Neural progenitor cell (in vitro differentiated cells): ENCODE results near the gene TCF7L2. TPM values are rescaled to one million over a fixed set of nuclear protein-coding genes. Genes with fewer than 3 reads are reported as not detected.

Experiments
- DNase-seq: peaks from one replicate; pipeline ENCODE4 v3.0.0-alpha.2; 2016; ENCODE audit warnings: low spot score
- H2AFZ ChIP-seq: fragments of 200-600 bp; sonication (generic); replicated peaks from 2 replicates; pipeline ENCODE4 v1.6.1; 2016; ENCODE audit warnings: antibody characterized with exemption
- H3F3A ChIP-seq: fragments of 200-600 bp; sonication (generic); 2 replicates; pipeline ENCODE4 v1.6.1; 2016; ENCODE audit warnings: antibody characterized with exemption, low read depth
- H3K27ac ChIP-seq: fragments of 200-600 bp; sonication (generic); 2 replicates; pipeline ENCODE4 v1.5.1; 2016; ENCODE audit warnings: mild to moderate bottlenecking
- H3K27me3 ChIP-seq: fragments of 200-600 bp; sonication (generic); 2 replicates; pipeline ENCODE4 v1.6.1; 2016; ENCODE audit warnings: mild to moderate bottlenecking, moderate library complexity
- H3K36me3 ChIP-seq: fragments of 200-600 bp; sonication (generic); 2 replicates; pipeline ENCODE4 v1.5.1; 2016
- H3K4me1 ChIP-seq: fragments of 200-600 bp; sonication (generic); 2 replicates; pipeline ENCODE4 v1.6.1; 2016; ENCODE audit warnings: mixed run types
- H3K4me2 ChIP-seq: fragments of 200-600 bp; sonication (generic); 2 replicates; pipeline ENCODE4 v1.6.1; 2016
- H3K4me3 ChIP-seq: fragments of 200-600 bp; sonication (generic); 2 replicates; pipeline ENCODE4 v1.5.1; 2016
- H3K79me2 ChIP-seq: fragments of 200-600 bp; sonication (generic); 2 replicates; pipeline ENCODE4 v1.6.1; 2016; ENCODE audit warnings: low read depth
- H3K9ac ChIP-seq: fragments of 200-600 bp; sonication (generic); 2 replicates; pipeline ENCODE4 v1.6.1; 2016
- H3K9me3 ChIP-seq: fragments of 200-600 bp; sonication (generic); 2 replicates; pipeline ENCODE4 v1.5.1; 2016; ENCODE audit warnings: low read depth
- H4K20me1 ChIP-seq: fragments of 200-600 bp; sonication (generic); 2 replicates; pipeline ENCODE4 v1.6.1; 2016; ENCODE audit warnings: low read depth
- H3K27ac Mint-ChIP-seq: 3 replicates; pipeline ENCODE4 v1.8.0; 2021; ENCODE audit warnings: mixed read lengths
- H3K27me3 Mint-ChIP-seq: 2 replicates; pipeline ENCODE4 v1.8.0; 2022; ENCODE audit warnings: low read depth, mild to moderate bottlenecking, inconsistent platforms, moderate library complexity, mixed read lengths; ENCODE audit not compliant: insufficient read depth
- H3K36me3 Mint-ChIP-seq: 3 replicates; pipeline ENCODE4 v1.8.0; 2021; ENCODE audit warnings: mixed read lengths
- H3K4me1 Mint-ChIP-seq: 3 replicates; pipeline ENCODE4 v1.8.0; 2021; ENCODE audit warnings: mixed read lengths
- H3K4me3 Mint-ChIP-seq: 3 replicates; pipeline ENCODE4 v1.8.0; 2021; ENCODE audit warnings: mild to moderate bottlenecking, moderate library complexity, mixed read lengths
- H3K9me3 Mint-ChIP-seq: 3 replicates; pipeline ENCODE4 v1.8.0; 2020; ENCODE audit warnings: mixed read lengths
- CTCF ChIP-seq: fragments of 200-600 bp; sonication (generic); IDR thresholded peaks from 2 replicates; pipeline ENCODE4 v1.5.1; 2017; ENCODE audit warnings: antibody characterized with exemption, mild to moderate bottlenecking
- EZH2 ChIP-seq: fragments of 200-600 bp; sonication (generic); IDR thresholded peaks from 2 replicates; pipeline ENCODE4 v1.6.1; 2017; ENCODE audit warnings: antibody characterized with exemption, mild to moderate bottlenecking, moderate library complexity
- EZH2phosphoT487 ChIP-seq: fragments of 200-600 bp; sonication (generic); IDR thresholded peaks from 2 replicates; pipeline ENCODE4 v1.6.1; 2017; ENCODE audit warnings: antibody characterized with exemption
- total RNA-seq: library from RNA; depleted of rRNA; stranded (reverse); fragments of >200 nt; gene quantifications from 2 replicates; pipeline ENCODE4 v1.2.3, GENCODE V29; 2015; ENCODE audit warnings: low replicate concordance

The TCF7L2 gene
- total RNA-seq, 1 donor from 2014 or later = 12.3 TPM

- H3K4me3 ChIP-seq = peak overlapping the region; percentile 25
These were observed 8.4 kb downstream of the TCF7L2 start for GRCh38 chr10:112958275-112958995.

GRCh38 chr10:112959207-112959838, 9.3 kb downstream of the TCF7L2 start:
- Mint-ChIP-seq H3K36me3 (peaks cover 6% of the 10 kb centered on the region), H3K27ac (peak overlapping the region; percentile 8), H3K4me1 (peaks cover 88% of the 10 kb centered on the region), H3K27me3 (peaks cover 2% of the 10 kb centered on the region), H3K9me3 (no peaks in the 10 kb centered on the region), H3K4me3 (peak overlapping the region; percentile 76)
- Histone ChIP-seq H3K36me3 (no peaks in the 10 kb centered on the region), H3K4me1 (peaks cover 90% of the 10 kb centered on the region), H3K4me3 (peak overlapping the region; percentile 13), H3K4me2 (peak overlapping the region; percentile 94), H3K27ac (no peak overlapping the region), H2AFZ (no peak overlapping the region), H3K9me3 (no peaks in the 10 kb centered on the region), H3K27me3 (no peaks in the 10 kb centered on the region), H4K20me1 (peaks cover 76% of the 10 kb centered on the region), H3K79me2 (peaks cover 100% of the 10 kb centered on the region), H3K9ac (no peak overlapping the region), H3F3A (peaks cover 54% of the 10 kb centered on the region)
- TF ChIP-seq CTCF (no peak), EZH2 (no peak), EZH2phosphoT487 (no peak)
- DNase-seq = peak; percentile 25

More at GRCh38 chr10:112958275-112958995, 8.4 kb downstream of the TCF7L2 start:
- Mint-ChIP-seq H3K4me3 (peak overlapping the region; percentile 76), H3K27me3 (peaks cover 2% of the 10 kb centered on the region), H3K4me1 (peaks cover 89% of the 10 kb centered on the region), H3K36me3 (peaks cover 2% of the 10 kb centered on the region), H3K27ac (no peak overlapping the region), H3K9me3 (no peaks in the 10 kb centered on the region)
- Histone ChIP-seq H4K20me1 (peaks cover 71% of the 10 kb centered on the region), H3K79me2 (peaks cover 100% of the 10 kb centered on the region), H3K27ac (peak overlapping the region; percentile 77), H3K36me3 (no peaks in the 10 kb centered on the region), H3K4me2 (peak overlapping the region; percentile 94), H3K4me1 (peaks cover 96% of the 10 kb centered on the region), H3K9me3 (no peaks in the 10 kb centered on the region), H3F3A (peaks cover 61% of the 10 kb centered on the region), H3K9ac (no peak overlapping the region), H2AFZ (no peak overlapping the region), H3K27me3 (no peaks in the 10 kb centered on the region)
- DNase-seq = no peak
- TF ChIP-seq CTCF = no peak
- TF ChIP-seq EZH2 = no peak
- no peak for TF ChIP-seq EZH2phosphoT487

- Histone ChIP-seq H3K9me3 (no peaks in the 10 kb centered on the region), H3F3A (peaks cover 45% of the 10 kb centered on the region), H4K20me1 (peaks cover 74% of the 10 kb centered on the region), H3K4me2 (peak overlapping the region; percentile 94), H3K4me3 (peak overlapping the region; percentile 13), H3K9ac (no peak overlapping the region), H3K27ac (no peak overlapping the region), H3K27me3 (no peaks in the 10 kb centered on the region), H2AFZ (no peak overlapping the region), H3K79me2 (peaks cover 99% of the 10 kb centered on the region), H3K36me3 (no peaks in the 10 kb centered on the region), H3K4me1 (peaks cover 81% of the 10 kb centered on the region)
- H3K9me3 Mint-ChIP-seq = no peaks in the 10 kb centered on the region
- H3K4me1 Mint-ChIP-seq = peaks cover 82% of the 10 kb centered on the region
- H3K4me3 Mint-ChIP-seq = no peak overlapping the region
- H3K27ac Mint-ChIP-seq = no peak overlapping the region
- H3K27me3 Mint-ChIP-seq = peaks cover 2% of the 10 kb centered on the region
- no peak for DNase-seq
- peaks cover 12% of the 10 kb centered on the region for H3K36me3 Mint-ChIP-seq
- no peak for TF ChIP-seq EZH2phosphoT487
- TF ChIP-seq EZH2 = no peak
- no peak for TF ChIP-seq CTCF
These were observed 10.2 kb downstream of the TCF7L2 start for GRCh38 chr10:112960151-112960681.
